C4-2B (cell line): ENCODE measurements around the gene IGF2BP1.

Experiments
- CTCF ChIP-seq: fragments of 450-650 bp; conservative IDR thresholded peaks from 2 replicates; pipeline ENCODE4 v1.5.1; 2017; ENCODE audit warnings: mild to moderate bottlenecking
- ZFX ChIP-seq: fragments of 450-650 bp; IDR thresholded peaks from 2 replicates; pipeline ENCODE4 v1.6.1; 2017

- TF ChIP-seq CTCF (no peak), ZFX (no peak)
Observed at GRCh38 chr17:48960834-48961515, 36.2 kb upstream of the IGF2BP1 start.
